ENCODE results near the gene CYP3A7.
A peak's percentile ranks its signal among the peaks of the same experiment; 100 is the strongest.

The CYP3A7 gene

GRCh38 chr7:99720800-99721595, 14.0 kb downstream of the CYP3A7 start:
- H3K27me3 ChIP-seq (ENCODE audit: insufficient read depth, low read depth) = no peaks in the 10 kb centered on the region
- no peaks in the 10 kb centered on the region for H3K36me3 ChIP-seq (ENCODE audit: insufficient read depth)
- H3K27ac ChIP-seq = peak overlapping the region; percentile 7; the same call in 1 of the 2 replicates
- no peak for TF ChIP-seq CTCF (conservative IDR thresholded peaks at IDR 0.05; ENCODE audit: low read depth, low read length)
- peak overlapping the region; percentile 23 for H3K4me2 ChIP-seq
- H3K4me3 ChIP-seq (IDR thresholded peaks at IDR 0.05; ENCODE audit: insufficient read depth, low read depth, low read length) = no peak overlapping the region
- H4K20me1 ChIP-seq (ENCODE audit: insufficient read depth) = no peaks in the 10 kb centered on the region
- no peak overlapping the region for H3K9ac ChIP-seq
- H2AFZ ChIP-seq (ENCODE audit: low read depth) = 0 out of 2 replicates have a peak overlapping the region, but pooled peaks have one; percentile 0
- H3K79me2 ChIP-seq (ENCODE audit: insufficient read depth, low read depth) = no peaks in the 10 kb centered on the region
- peaks cover 32% of the 10 kb centered on the region for H3K4me1 ChIP-seq (ENCODE audit: low read depth, poor library complexity, severe bottlenecking)

- peak overlapping the region; percentile 23; the same call in 1 of the 2 replicates for H3K4me2 ChIP-seq
These were observed 14.8 kb downstream of the CYP3A7 start for GRCh38 chr7:99719996-99720769.

GRCh38 chr7:99713995-99714570, 20.9 kb downstream of the CYP3A7 start:
- Histone ChIP-seq H2AFZ (ENCODE audit: low read depth) (no peak overlapping the region), H3K4me3 (IDR thresholded peaks at IDR 0.05; ENCODE audit: insufficient read depth, low read depth, low read length) (no peak overlapping the region)

More at GRCh38 chr7:99719996-99720769, 14.8 kb downstream of the CYP3A7 start:
- Histone ChIP-seq H4K20me1 (ENCODE audit: insufficient read depth) (no peaks in the 10 kb centered on the region), H3K4me1 (ENCODE audit: low read depth, poor library complexity, severe bottlenecking) (peaks cover 32% of the 10 kb centered on the region), H3K27me3 (ENCODE audit: insufficient read depth, low read depth) (no peaks in the 10 kb centered on the region), H2AFZ (ENCODE audit: low read depth) (0 out of 2 replicates have a peak overlapping the region, but pooled peaks have one; percentile 0), H3K9ac (no peak overlapping the region), H3K36me3 (ENCODE audit: insufficient read depth) (no peaks in the 10 kb centered on the region), H3K4me3 (IDR thresholded peaks at IDR 0.05; ENCODE audit: insufficient read depth, low read depth, low read length) (no peak overlapping the region), H3K27ac (peak overlapping the region; percentile 7; the same call in 1 of the 2 replicates), H3K79me2 (ENCODE audit: insufficient read depth, low read depth) (no peaks in the 10 kb centered on the region)
- TF ChIP-seq CTCF (conservative IDR thresholded peaks at IDR 0.05; ENCODE audit: low read depth, low read length) = no peak

More at GRCh38 chr7:99713995-99714570, 20.9 kb downstream of the CYP3A7 start:
- Histone ChIP-seq H3K36me3 (ENCODE audit: insufficient read depth) (no peaks in the 10 kb centered on the region), H3K9ac (no peak overlapping the region), H3K4me2 (no peak overlapping the region), H3K79me2 (ENCODE audit: insufficient read depth, low read depth) (no peaks in the 10 kb centered on the region), H3K4me1 (ENCODE audit: low read depth, poor library complexity, severe bottlenecking) (peaks cover under 1% of the 10 kb centered on the region), H3K27ac (no peak overlapping the region), H4K20me1 (ENCODE audit: insufficient read depth) (no peaks in the 10 kb centered on the region), H3K27me3 (ENCODE audit: insufficient read depth, low read depth) (no peaks in the 10 kb centered on the region)
- no peak for TF ChIP-seq CTCF (conservative IDR thresholded peaks at IDR 0.05; ENCODE audit: low read depth, low read length)
